WTC11 (cell line): Measurements from ENCODE around the gene NPPA. TPM values are rescaled to one million over a fixed set of nuclear protein-coding genes. Genes with fewer than 3 reads are reported as not detected.

Experiments used
- ATAC-seq: fragments of 200-7000 bp; cut with Tn5 transposase; 2 replicates; pipeline ENCODE4 v1.10.0; 2021; ENCODE audit warnings: mild to moderate bottlenecking, moderate library complexity
- CTCF ChIA-PET: fragments of 300-600 bp; sonication (Branson Sonifier 250); formaldehyde crosslinking; loops from one replicate; lab custom pipeline; 2021; ENCODE audit warnings: antibody characterized with exemption; lab: Charles Lee
- POLR2A ChIA-PET: fragments of 350-600 bp; sonication (Branson Sonifier 250); formaldehyde crosslinking; loops from one replicate; lab custom pipeline; 2021; ENCODE audit warnings: antibody characterized with exemption; lab: Charles Lee
- DNase-seq: peaks from one replicate; pipeline ENCODE4 v3.0.0; 2021; ENCODE audit warnings: low spot score
- H3K27ac Mint-ChIP-seq: 2 replicates; pipeline ENCODE4 v1.8.0; 2021; ENCODE audit warnings: mixed read lengths
- H3K27me3 Mint-ChIP-seq: 2 replicates; pipeline ENCODE4 v1.8.0; 2021; ENCODE audit warnings: low read depth, mild to moderate bottlenecking, moderate library complexity, mixed read lengths
- H3K36me3 Mint-ChIP-seq: 2 replicates; pipeline ENCODE4 v1.8.0; 2021; ENCODE audit warnings: mixed read lengths
- H3K4me1 Mint-ChIP-seq: 2 replicates; pipeline ENCODE4 v1.8.0; 2022; ENCODE audit warnings: mixed read lengths
- H3K4me3 Mint-ChIP-seq: 2 replicates; pipeline ENCODE4 v1.8.0; 2021; ENCODE audit warnings: mild to moderate bottlenecking, moderate library complexity, mixed read lengths
- H3K9me3 Mint-ChIP-seq: 2 replicates; pipeline ENCODE4 v1.8.0; 2021; ENCODE audit warnings: mixed read lengths
- E2F4 ChIP-seq: sonication (generic); formaldehyde crosslinking; IDR thresholded peaks from 2 replicates; pipeline ENCODE4 v1.8.1; 2022; ENCODE audit warnings: low read depth, mild to moderate bottlenecking, moderate library complexity, missing genetic modification reagents, borderline replicate concordance
- ESRRA ChIP-seq: sonication (generic); formaldehyde crosslinking; IDR thresholded peaks from 2 replicates; pipeline ENCODE4 v1.8.1; 2022; ENCODE audit warnings: mild to moderate bottlenecking, missing genetic modification reagents, borderline replicate concordance
- FOXP1 ChIP-seq: sonication (generic); formaldehyde crosslinking; IDR thresholded peaks from 2 replicates; pipeline ENCODE4 v1.8.0; 2022; ENCODE audit warnings: missing genetic modification reagents, mild to moderate bottlenecking, moderate library complexity, borderline replicate concordance
- FOXP4 ChIP-seq: sonication (generic); formaldehyde crosslinking; IDR thresholded peaks from 2 replicates; pipeline ENCODE4 v1.8.0; 2022; ENCODE audit warnings: mild to moderate bottlenecking, missing genetic modification reagents
- MLX ChIP-seq: sonication (generic); formaldehyde crosslinking; IDR thresholded peaks from 2 replicates; pipeline ENCODE4 v1.8.1; 2023; ENCODE audit warnings: mild to moderate bottlenecking, missing genetic modification reagents, moderate library complexity
- NFE2L1 ChIP-seq: sonication (generic); formaldehyde crosslinking; IDR thresholded peaks from 2 replicates; pipeline ENCODE4 v1.8.1; 2023; ENCODE audit warnings: missing genetic modification reagents
- PRDM15 ChIP-seq: sonication (generic); formaldehyde crosslinking; IDR thresholded peaks from 2 replicates; pipeline ENCODE4 v1.8.0; 2022; ENCODE audit warnings: missing genetic modification reagents
- RELA ChIP-seq: sonication (generic); formaldehyde crosslinking; IDR thresholded peaks from 2 replicates; pipeline ENCODE4 v1.8.1; 2022; ENCODE audit warnings: missing genetic modification reagents, mild to moderate bottlenecking, borderline replicate concordance
- SMAD3 ChIP-seq: sonication (generic); formaldehyde crosslinking; IDR thresholded peaks from 2 replicates; pipeline ENCODE4 v1.8.0; 2022; ENCODE audit warnings: missing genetic modification reagents, mild to moderate bottlenecking, borderline replicate concordance
- STAT6 ChIP-seq: sonication (generic); formaldehyde crosslinking; conservative IDR thresholded peaks from 2 replicates; pipeline ENCODE4 v1.8.1; 2023; ENCODE audit warnings: mild to moderate bottlenecking, low read depth, missing genetic modification reagents, moderate library complexity
- ZNF281 ChIP-seq: sonication (generic); formaldehyde crosslinking; IDR thresholded peaks from 2 replicates; pipeline ENCODE4 v1.8.0; 2023; ENCODE audit warnings: mild to moderate bottlenecking, missing genetic modification reagents
- ZNF317 ChIP-seq: sonication (generic); formaldehyde crosslinking; IDR thresholded peaks from 2 replicates; pipeline ENCODE4 v1.8.1; 2023; ENCODE audit warnings: low read depth, mild to moderate bottlenecking, moderate library complexity, missing genetic modification reagents, borderline replicate concordance
- total RNA-seq: library from RNA; stranded (reverse); gene quantifications from 3 replicates; pipeline ENCODE4 v1.2.3, GENCODE V29; 2021

NPPA gene
- total RNA-seq, 1 experiment from 2014 or later, result not detected

GRCh38 chr1:11878891-11879190 lies 31.3 kb upstream of the NPPA start (continued):
- no peak for TF ChIP-seq E2F4 (CRISPR knock-in tag)
- no peak for TF ChIP-seq MLX (CRISPR knock-in tag)

GRCh38 chr1:11878081-11878890 lies 30.7 kb upstream of the NPPA start:
- no peak overlapping the region for H3K4me3 Mint-ChIP-seq
- no peak overlapping the region for H3K27ac Mint-ChIP-seq
- CTCF ChIA-PET, result interaction anchor here (0.9 to 1.2 kb wide), 3 partner anchors 25 to 40 kb away, joined by 3 to 4 read pairs (median 3); no protein-coding TSS in a partner anchor
- TF ChIP-seq RELA (CRISPR knock-in tag) (no peak), NFE2L1 (CRISPR knock-in tag) (no peak), FOXP4 (no peak), ZNF317 (CRISPR knock-in tag) (no peak), FOXP1 (no peak), ZNF281 (CRISPR knock-in tag) (no peak)
- TF ChIP-seq, all 79 proteins: peak for 0
- Mint-ChIP-seq H3K27me3 (no peaks in the 10 kb centered on the region), H3K9me3 (peaks cover 11% of the 10 kb centered on the region), H3K36me3 (no peaks in the 10 kb centered on the region), H3K4me1 (peaks cover 7% of the 10 kb centered on the region)
- ATAC-seq, result no peak
- POLR2A ChIA-PET, result no interaction called here
- DNase-seq, result no peak

- Mint-ChIP-seq H3K9me3 (peaks cover 7% of the 10 kb centered on the region), H3K4me1 (no peaks in the 10 kb centered on the region), H3K4me3 (no peak overlapping the region), H3K27ac (no peak overlapping the region), H3K36me3 (no peaks in the 10 kb centered on the region), H3K27me3 (no peaks in the 10 kb centered on the region)
- ChIA-PET CTCF (interaction anchor here (0.8 to 1.3 kb wide), 4 partner anchors 24 to 90 kb away, joined by 3 to 5 read pairs (median 4); no protein-coding TSS in a partner anchor), POLR2A (no interaction called here)
- DNase-seq (no peak), ATAC-seq (no peak)
- TF ChIP-seq ESRRA (no peak), STAT6 (CRISPR knock-in tag) (no peak), PRDM15 (CRISPR knock-in tag) (no peak), FOXP4 (no peak), SMAD3 (CRISPR knock-in tag) (no peak)
These were observed 29.5 kb upstream of the NPPA start for GRCh38 chr1:11877074-11877473.
